ENCODE measurements around the gene MPZ. TPM values are rescaled to one million over a fixed set of nuclear protein-coding genes. Genes with fewer than 3 reads are reported as not detected.

The MPZ gene
- polyA plus RNA-seq, 3 donors, result 0.16 to 9.4 TPM; not detected in 1

DNA sequence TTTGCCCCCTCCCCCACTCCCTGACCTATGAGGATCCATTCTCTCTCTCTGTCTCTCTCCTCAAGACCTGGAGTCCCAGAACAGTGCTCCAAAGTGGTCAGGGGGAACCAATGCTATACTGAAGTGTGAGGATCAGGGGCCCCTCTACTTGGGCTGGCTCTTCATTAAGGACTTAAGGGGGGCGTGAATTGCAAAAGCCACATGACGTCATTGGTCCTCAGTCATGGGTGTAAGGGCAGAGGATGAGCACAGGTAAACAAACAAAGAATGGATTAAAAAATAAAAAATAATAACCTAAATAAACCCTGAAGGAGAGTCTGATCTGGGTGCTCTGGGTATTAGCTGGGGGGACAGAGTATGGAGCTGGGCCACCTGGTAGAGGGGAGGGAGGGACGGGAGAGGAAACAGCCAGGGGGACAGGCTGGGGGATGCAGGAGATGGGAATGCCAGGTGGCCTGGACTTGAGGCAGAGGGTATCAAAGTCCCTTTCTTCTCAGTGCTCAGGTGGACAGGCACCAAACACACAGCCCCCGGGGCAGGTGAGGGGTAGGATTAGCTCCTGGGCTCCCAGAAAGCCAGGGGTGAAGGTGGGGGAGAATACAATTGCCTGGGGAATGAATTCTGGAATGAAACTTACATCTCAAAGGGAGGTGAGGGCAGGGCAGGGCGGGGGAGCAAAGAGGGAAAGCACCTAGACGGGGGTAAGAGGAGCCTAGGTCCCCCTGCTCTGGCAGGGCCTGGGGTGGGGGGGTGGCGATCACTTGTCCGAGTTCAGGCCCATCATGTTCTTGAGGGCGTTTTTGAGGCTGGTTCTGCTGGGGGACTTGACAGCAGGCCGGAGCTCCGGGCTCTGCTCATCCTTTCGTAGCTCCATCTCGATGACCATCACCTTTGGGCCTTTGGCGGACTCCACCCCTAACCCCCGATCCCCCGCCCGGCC lies 4.6 kb downstream of the MPZ start:
- 1% methylated on average over 10 of the region's 17 CpGs for WGBS (ENCODE audit: insufficient coverage)
- H4K20me1 ChIP-seq (ENCODE audit: insufficient read depth, low read length), result no peaks in the 10 kb centered on the region
- Mint-ChIP-seq H3K27ac (peak overlapping the region; percentile 98 to 99 (median 99)), H3K4me1 (peaks cover 51% of the 10 kb centered on the region), H3K27me3 (ENCODE audit: low read depth in 3 of 3) (no peaks in the 10 kb centered on the region), H3K4me3 (peak overlapping the region; percentile 91 to 96), H3K36me3 (peaks cover 4 to 19% of the 10 kb centered on the region in 2 donors), H3K9me3 (peaks cover 0 to 2% (median 0%) of the 10 kb centered on the region in 7 donors)
- H3K9me3 ChIP-seq (replicated peaks in 1 of 2; ENCODE audit: control insufficient read depth in 1 of 2, insufficient read depth in 1 of 2, low read length in 2 of 2), result no peaks in the 10 kb centered on the region
- intact Hi-C loops (cut with micrococcal nuclease), result no loop called here
- H3K4me2 ChIP-seq (replicated peaks; ENCODE audit: extremely low read depth, low read length, poor library complexity, severe bottlenecking), result peak overlapping the region; percentile 93
- H2AFZ ChIP-seq (ENCODE audit: insufficient read depth, low read depth, low read length, poor library complexity, severe bottlenecking), result peak overlapping the region; percentile 84
- H3K4me1 ChIP-seq (ENCODE audit: control insufficient read depth in 1 of 2, insufficient read depth in 2 of 2, low read length in 2 of 2), result peaks cover 43 to 58% of the 10 kb centered on the region in 2 donors
- H3K27me3 ChIP-seq (ENCODE audit: control insufficient read depth in 2 of 2, insufficient read depth in 2 of 2, low read length in 2 of 2), result no peaks in the 10 kb centered on the region
- H3K36me3 ChIP-seq (replicated peaks in 1 of 2; ENCODE audit: control insufficient read depth in 1 of 2, insufficient read depth in 2 of 2, low read length in 2 of 2), result peaks cover 5 to 14% of the 10 kb centered on the region in 2 donors
- peak overlapping the region; percentile 47 to 88 (median 79) for H3K4me3 ChIP-seq (replicated peaks in 1 of 3; ENCODE audit: low read depth in 2 of 3, low read length in 3 of 3)
- TF ChIP-seq, protein P1, sequence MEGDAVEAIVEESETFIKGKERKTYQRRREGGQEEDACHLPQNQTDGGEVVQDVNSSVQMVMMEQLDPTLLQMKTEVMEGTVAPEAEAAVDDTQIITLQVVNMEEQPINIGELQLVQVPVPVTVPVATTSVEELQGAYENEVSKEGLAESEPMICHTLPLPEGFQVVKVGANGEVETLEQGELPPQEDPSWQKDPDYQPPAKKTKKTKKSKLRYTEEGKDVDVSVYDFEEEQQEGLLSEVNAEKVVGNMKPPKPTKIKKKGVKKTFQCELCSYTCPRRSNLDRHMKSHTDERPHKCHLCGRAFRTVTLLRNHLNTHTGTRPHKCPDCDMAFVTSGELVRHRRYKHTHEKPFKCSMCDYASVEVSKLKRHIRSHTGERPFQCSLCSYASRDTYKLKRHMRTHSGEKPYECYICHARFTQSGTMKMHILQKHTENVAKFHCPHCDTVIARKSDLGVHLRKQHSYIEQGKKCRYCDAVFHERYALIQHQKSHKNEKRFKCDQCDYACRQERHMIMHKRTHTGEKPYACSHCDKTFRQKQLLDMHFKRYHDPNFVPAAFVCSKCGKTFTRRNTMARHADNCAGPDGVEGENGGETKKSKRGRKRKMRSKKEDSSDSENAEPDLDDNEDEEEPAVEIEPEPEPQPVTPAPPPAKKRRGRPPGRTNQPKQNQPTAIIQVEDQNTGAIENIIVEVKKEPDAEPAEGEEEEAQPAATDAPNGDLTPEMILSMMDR (IDR thresholded peaks at IDR 0.05), result no peak
- peak overlapping the region; percentile 88 for H3K9ac ChIP-seq (ENCODE audit: insufficient read depth, low read length, poor library complexity, severe bottlenecking)
- no peak for DNase-seq
- peaks cover 45% of the 10 kb centered on the region for H3K79me2 ChIP-seq (ENCODE audit: insufficient read depth, low read length)
- H3K27ac ChIP-seq (ENCODE audit: low read depth in 1 of 2, low read length in 2 of 2), result peak overlapping the region; percentile 93 to 94

GRCh38 chr1:161300478-161300877 lies 9.3 kb downstream of the MPZ start:
- peaks cover 40% of the 10 kb centered on the region for H3K79me2 ChIP-seq (ENCODE audit: insufficient read depth, low read length)
- H3K9ac ChIP-seq (ENCODE audit: insufficient read depth, low read length, poor library complexity, severe bottlenecking), result no peak overlapping the region
- no peak overlapping the region for H3K27ac ChIP-seq (ENCODE audit: low read depth in 1 of 2, low read length in 2 of 2)
- no peak overlapping the region for H2AFZ ChIP-seq (ENCODE audit: insufficient read depth, low read depth, low read length, poor library complexity, severe bottlenecking)
- no peak overlapping the region for H3K4me3 Mint-ChIP-seq
- H3K27me3 Mint-ChIP-seq (ENCODE audit: low read depth in 3 of 3), result peaks cover 0 to 2% (median 2%) of the 10 kb centered on the region in 3 donors
- H4K20me1 ChIP-seq (ENCODE audit: insufficient read depth, low read length), result no peaks in the 10 kb centered on the region
- no peak overlapping the region for H3K4me2 ChIP-seq (replicated peaks; ENCODE audit: extremely low read depth, low read length, poor library complexity, severe bottlenecking)
- peaks cover 46% of the 10 kb centered on the region for H3K4me1 Mint-ChIP-seq
- peaks cover 5 to 14% of the 10 kb centered on the region in 2 donors for H3K36me3 ChIP-seq (replicated peaks in 1 of 2; ENCODE audit: control insufficient read depth in 1 of 2, insufficient read depth in 2 of 2, low read length in 2 of 2)
- H3K27me3 ChIP-seq (ENCODE audit: control insufficient read depth in 2 of 2, insufficient read depth in 2 of 2, low read length in 2 of 2), result no peaks in the 10 kb centered on the region
- H3K9me3 ChIP-seq (replicated peaks in 1 of 2; ENCODE audit: control insufficient read depth in 1 of 2, insufficient read depth in 1 of 2, low read length in 2 of 2), result no peaks in the 10 kb centered on the region
- no peak overlapping the region for H3K4me3 ChIP-seq (replicated peaks in 1 of 3; ENCODE audit: low read depth in 2 of 3, low read length in 3 of 3)
- TF ChIP-seq, protein P1 (IDR thresholded peaks at IDR 0.05), result no peak
- H3K36me3 Mint-ChIP-seq, result peaks cover 4 to 19% of the 10 kb centered on the region in 2 donors
- H3K9me3 Mint-ChIP-seq, result no peaks in the 10 kb centered on the region
- intact Hi-C loops (cut with micrococcal nuclease), result no loop called here
- WGBS (ENCODE audit: insufficient coverage), result no CpG with 5 or more reads among the region's 4 CpGs
- H3K4me1 ChIP-seq (ENCODE audit: control insufficient read depth in 1 of 2, insufficient read depth in 2 of 2, low read length in 2 of 2), result peaks cover 51 to 52% of the 10 kb centered on the region in 2 donors
- no peak overlapping the region for H3K27ac Mint-ChIP-seq
- no peak for DNase-seq

All from CD14-positive monocyte (primary cell).